NCI-H1092 (cell line): ENCODE measurements around the gene SERBP1.
"Not testable (repeated sequence)": the region's sequence is repeated elsewhere in the genome, so short reads cannot be mapped to it uniquely, and the experiment has no call there.

Source experiments
- DNase-seq: peaks from one replicate; lab custom pipeline; 2025; lab: John Stamatoyannopoulos, UW

Gene SERBP1

DNA sequence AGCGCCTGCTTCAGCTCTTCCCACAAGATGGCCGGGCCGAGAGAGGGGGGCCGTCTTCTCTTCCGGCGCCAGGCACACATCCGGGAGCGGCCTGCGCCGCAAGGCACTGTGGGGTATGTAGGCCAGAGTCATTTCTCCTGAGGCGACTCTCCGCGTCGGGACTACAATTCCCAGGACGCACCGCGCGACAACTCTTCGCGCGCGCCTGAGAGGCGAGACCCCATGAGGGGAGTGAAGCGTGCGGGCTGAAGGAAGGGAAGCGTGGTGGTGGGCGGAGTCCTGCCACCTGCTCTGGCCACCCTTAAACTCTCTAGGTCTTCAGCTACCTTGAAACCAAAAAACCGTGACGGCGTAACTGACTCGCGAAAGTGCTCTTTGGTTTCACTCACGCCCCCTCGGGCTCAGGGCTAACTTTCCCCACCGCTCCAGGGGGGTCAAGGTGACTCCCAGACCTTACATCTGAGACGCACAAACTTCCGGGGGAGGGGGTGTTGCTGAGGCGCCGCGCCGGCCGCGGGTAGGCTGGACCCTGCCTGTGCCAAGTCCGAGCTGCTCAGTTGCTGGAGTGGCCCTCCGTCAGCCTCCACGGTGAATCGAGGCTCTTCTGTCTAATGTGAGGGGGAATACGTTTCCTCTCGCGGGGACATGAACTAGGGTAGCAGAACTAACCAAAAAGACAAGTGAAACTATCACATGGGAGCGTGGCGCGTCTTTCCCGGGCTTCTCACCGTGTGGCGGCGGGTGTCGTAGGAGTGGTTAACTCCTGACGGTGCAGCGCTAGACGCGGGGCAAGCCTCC, at the start of gene SERBP1:
TSS of gene SERBP1 (minus strand) at position 45 of the 798 bp plus-strand sequence. CDS start 102 bp downstream, outside the sequence.
- peak; percentile 93 for DNase-seq

DNA sequence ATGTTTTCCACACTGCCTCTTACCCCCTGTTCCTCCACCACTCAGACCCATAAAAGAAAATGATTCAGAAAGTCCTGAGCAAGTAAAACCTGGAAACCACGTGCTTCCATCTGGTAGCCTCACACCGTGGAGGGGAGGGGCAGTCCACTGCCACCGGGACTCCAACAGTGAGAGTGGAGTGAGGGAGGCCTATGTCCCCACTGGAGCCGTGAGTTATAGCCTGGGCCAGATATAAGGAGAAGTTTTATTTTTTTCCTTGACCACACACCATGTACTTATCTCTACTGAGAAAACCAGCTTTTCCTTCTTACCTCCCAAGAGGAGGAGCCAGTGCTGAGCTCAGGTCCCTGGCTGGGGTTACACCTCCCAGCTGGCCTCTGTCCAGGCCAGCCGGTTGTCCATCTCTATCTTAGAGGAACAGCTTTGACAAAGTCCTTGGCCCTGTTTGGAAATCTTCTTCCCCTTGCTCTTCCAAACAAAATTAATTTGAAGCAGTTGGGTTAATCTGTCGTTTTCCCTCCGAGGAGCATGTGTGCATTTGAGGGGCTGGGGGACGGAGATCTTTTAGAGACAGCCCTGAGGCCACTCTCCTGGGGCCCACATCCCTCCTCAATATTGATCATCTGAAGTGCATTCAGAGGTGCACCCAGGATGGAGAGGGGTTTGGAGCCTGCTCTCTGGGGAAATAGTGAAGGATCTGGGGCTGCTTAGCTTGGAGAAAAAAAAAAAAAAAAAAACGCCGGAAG, 49.1 kb upstream of the SERBP1 start:
- no peak for DNase-seq

DNA sequence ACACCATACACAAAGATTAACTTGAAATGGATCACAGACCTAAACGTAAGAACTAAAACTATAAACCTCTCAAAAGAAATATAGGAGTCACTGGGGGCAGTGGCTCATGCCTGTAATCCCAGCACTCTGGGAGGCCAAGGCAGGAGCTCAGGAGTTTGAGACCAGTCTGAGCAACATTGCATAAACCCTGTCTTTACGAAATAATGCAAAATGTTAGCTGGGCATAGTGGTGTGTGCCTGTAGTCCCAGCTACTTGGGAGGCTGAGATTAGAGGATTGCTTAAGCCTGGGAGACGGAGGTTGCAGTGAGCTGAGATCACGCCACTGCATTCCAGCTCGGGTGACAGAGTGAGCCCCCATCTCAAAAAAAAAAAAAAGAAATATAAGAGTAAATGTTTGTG, 46.7 kb upstream of the SERBP1 start:
- no peak for DNase-seq

- no peak for DNase-seq
Observed at GRCh38 chr1:67476006-67476482, 45.8 kb upstream of the SERBP1 start.

DNA sequence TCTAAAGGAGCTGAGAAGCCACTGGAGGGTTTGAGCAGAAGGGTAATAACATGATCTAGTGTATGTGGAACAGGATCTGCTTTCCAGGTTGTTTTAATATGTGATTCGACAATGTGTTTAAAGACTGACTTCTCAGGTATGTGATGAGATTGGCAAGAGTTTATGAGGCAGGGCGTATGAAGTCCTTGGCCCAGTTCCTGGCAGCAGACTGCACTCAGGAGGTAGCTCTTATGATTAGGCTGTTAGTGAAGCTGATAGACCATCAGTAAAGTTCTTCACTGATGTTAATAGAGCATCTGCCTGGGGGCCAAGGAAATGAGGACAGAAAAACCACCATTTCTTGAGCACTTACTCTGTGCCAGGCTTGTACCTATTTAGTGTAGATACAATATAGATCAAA, 41.9 kb upstream of the SERBP1 start:
- no peak for DNase-seq

- DNase-seq = no peak
Observed at GRCh38 chr1:67469431-67469830, 39.2 kb upstream of the SERBP1 start.

DNA sequence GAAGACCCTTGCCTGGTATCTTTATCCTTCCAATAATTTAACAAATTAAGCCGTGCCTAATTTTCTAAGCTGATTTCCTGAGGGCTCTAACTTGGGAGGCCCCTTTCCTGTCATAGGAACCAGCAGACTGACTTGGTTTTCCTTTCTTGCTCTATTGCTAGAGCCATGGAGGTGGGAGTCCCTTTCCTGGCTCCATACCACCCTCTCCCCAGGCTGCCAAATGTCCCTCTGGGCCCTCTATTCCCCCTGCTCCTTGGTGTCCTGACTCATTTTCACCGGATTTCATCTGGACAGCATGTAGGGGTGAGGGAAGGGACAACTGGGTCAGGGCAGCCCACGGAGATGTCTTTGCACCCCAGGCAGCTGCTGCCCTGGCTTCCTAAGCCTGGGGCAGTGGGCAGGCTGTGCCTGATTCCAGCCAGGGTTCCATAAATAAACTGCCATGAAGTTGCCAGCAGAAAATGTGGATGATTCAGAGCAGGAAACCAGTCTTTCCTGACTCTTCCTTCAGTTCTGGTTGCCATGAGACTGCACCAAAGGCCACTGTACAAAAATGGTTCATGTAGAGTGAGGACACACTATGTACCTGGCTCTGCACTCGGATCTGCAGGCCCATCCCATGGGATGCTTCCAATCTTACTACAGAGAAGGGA, 38.0 kb upstream of the SERBP1 start:
- DNase-seq = no peak

DNA sequence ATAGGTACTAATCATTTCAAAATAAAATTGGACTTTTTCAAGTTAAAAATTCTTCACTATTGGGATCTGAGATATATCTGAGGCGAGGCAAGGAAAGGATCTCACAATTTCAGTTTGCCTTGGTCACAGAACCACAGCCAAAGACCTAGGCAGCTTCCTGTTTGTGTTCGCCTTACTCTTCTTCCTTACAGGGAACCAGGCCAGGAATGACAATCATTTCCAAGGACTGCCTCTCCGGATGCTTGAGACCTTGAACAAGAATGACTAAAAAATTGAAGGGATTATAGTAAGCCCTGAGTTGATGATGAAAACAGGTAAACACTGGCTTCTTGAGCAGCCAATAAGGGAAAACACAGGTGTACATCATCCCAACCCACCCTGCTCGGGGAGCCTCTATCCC, 35.2 kb upstream of the SERBP1 start:
- DNase-seq = no peak

GRCh38 chr1:67464746-67465145, 34.5 kb upstream of the SERBP1 start:
- DNase-seq = no peak

DNA sequence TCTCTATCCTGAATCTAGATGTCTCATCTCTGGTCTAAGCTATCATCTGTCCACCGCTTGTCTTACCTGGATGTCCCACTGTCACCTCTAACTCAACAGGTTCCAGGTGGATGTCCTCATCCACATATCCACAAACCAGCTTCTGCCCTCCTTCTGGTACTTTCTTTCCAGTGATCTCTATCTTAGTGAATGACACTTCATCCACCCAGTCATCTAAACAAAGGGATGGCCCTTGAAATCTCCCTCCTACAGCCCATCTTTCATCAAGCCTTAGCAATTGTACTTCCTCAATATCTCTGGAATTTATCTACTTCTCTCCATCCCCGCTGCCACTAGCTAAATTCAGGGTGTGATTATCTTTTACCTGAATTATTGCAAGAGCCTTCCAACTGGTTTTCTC, 33.9 kb upstream of the SERBP1 start:
- DNase-seq = no peak

DNA sequence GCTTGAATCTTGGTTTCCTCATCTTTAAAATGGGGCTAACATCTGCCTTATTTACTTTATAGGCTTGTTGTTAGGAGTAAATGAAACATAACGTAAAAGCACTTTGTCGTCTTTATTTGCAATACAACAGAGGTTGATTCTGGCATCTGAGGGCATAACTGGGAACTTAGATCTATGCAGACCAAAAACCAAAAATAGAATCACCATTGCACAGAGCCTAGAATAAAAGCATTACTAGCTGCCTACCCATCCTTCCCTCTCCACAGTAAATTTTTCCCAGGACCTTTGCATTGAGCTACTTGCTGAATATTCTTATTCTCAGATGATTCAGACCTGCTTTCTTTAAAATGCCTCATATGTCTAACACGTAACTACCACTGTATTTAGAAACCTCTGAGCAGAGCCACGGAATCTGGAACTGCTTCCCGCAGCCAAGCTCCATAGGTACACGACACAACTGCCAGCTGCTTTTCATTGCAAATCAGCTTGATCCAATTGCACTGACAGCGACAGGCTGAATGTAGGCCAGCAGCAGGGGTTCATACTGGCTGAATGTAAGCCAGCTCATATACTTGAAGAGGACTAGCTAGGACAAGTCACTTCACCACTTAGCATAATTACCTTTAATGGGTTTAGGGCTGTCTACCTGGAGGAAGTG, 33.2 kb upstream of the SERBP1 start:
- DNase-seq = peak; percentile 32

DNA sequence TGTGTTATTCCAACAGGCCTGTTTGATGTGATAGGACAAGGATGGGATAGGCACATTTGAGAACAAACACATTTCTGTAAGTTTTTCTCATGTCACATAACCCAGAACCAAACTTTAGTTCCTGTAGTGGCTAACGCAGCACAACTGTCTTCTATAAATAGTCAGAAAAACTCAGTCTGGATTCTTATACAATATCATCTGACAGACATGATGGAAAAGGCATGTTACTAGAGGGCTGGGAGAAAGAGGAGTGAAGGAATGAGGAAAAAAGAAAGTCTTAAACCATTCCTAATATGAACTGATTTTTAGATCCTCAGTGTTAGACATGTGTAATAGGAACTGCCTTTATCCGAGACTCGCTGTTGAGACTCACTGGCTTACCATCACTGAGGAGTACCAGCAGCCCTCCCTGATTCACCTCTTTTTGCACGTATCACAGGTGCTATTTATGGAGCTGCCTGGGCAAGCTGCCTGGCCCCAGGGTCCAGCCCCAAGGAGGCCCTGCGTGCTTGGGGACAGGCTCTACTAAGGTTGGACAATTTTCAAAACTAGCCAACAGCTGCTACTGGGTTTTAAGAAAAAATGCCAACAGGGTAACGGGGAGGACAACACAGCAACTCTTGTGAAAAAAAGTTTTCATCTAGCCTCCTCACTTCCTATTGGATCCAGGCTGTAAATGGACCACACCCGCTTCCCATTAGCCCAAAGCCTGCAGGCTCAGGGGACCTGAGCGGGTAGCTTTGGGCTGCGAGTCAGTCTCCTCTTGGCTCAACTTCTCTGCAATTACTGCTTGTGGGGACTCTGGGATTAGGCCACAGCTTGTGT, 30.7 kb upstream of the SERBP1 start:
- DNase-seq = no peak

DNA sequence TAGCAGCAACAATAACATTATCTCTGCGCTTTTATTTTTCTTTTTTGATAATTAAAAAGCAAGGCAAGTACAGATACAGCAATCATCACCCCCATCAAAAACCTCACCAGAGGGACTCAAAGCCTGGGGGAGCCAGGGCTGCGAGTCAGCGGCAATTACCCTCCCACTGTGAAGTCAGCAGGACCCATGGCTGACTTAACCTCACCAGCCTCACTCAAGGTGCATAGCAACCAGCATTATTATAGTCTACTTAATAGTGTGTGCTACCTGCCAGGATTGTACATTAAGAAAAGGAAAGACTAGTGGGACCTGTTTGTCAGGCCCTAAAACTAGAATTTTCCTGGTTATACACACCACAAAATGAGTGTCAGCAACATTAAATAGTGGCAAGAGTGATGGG, 28.9 kb upstream of the SERBP1 start:
- no peak for DNase-seq

- no peak for DNase-seq
Observed at GRCh38 chr1:67458663-67459062, 28.5 kb upstream of the SERBP1 start.

- no peak for DNase-seq
Observed at GRCh38 chr1:67457247-67457646, 27.0 kb upstream of the SERBP1 start.

- DNase-seq = no peak
Observed at GRCh38 chr1:67451815-67452214, 21.6 kb upstream of the SERBP1 start.

DNA sequence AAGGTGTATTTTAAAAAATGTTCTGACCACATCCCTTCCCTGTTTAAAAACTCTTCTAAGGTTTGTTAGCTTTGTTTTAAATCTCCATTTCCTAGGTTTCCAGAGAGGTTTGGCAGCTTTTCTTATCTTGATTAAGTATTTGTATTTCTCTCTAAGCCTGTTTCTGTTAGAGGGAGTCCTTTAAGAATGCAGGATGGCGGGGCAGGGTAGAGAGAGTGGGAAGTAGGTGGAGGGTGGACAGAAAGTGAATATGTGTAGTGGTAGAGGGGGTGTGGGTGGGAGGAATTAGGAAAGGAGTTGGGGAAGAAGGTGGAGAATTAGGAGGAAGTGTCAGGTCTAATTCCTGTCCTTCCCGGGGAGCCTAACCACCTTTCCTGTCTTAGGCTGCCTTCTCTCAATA, 21.2 kb upstream of the SERBP1 start:
- DNase-seq = no peak

DNA sequence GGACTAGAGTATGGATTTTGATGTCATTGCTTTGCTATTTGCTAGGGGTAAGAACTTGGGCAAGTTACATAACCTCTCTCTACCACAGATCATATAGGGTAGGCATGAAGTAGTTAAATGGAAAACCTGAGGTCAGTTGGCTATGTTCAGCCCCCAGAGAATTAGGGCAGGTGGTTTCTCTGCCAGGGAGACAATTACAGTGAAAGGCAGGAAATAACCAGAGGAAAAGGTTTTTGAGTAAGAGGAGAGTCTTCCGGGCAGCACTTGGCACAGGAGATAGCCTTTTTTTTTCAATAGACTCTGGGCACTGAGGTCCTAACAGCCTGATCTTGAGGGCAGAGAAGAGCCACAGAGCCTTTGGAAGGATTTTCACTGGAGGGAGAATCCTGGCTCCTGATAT, 16.7 kb upstream of the SERBP1 start:
- DNase-seq = no peak

GRCh38 chr1:67446014-67446413, 15.8 kb upstream of the SERBP1 start:
- DNase-seq = not testable (repeated sequence)

GRCh38 chr1:67441739-67442281, 11.6 kb upstream of the SERBP1 start:
- DNase-seq = no peak

DNA sequence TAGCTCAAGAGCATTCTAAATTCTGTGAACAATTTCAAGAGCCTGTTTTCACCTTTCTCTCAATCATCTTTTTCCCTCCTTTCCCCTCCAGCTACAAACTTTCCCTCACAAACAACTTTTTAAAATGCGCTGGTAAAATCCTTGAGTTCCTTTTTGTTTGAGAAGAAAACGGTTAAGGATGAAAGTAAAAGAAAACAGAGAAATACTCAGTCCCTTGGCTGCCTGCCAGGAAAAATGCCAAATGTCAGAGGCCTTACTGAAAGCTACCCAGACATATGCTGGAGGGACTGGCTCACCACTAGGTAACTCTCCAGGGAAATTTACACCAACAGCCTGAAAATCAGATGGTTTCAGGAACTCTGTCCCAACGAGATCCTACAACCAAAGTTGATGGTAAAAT, 11.0 kb upstream of the SERBP1 start:
- DNase-seq = no peak
